ENCODE results near the gene H1-8.

H1-8 gene

GRCh38 chr3:129553171-129553570 lies 10.2 kb downstream of the H1-8 start:
- no peak overlapping the region for H3K4me3 ChIP-seq
- peak overlapping the region in 3 of 21 experiments; percentile 9 to 34 (median 16) for H3K27ac ChIP-seq

- Histone ChIP-seq H3K4me3 (no peak overlapping the region), H3K27ac (peak overlapping the region in 2 of 21 experiments; percentile 14 to 40)
Measured at GRCh38 chr3:129553719-129554118, 10.7 kb downstream of the H1-8 start.

GRCh38 chr3:129554356-129555152 lies 11.6 kb downstream of the H1-8 start:
- peak overlapping the region in 5 of 21 experiments; percentile 1 to 40 (median 14) for H3K27ac ChIP-seq

GRCh38 chr3:129555153-129555550 lies 12.2 kb downstream of the H1-8 start:
- H3K27ac ChIP-seq, result peak overlapping the region in 4 of 21 experiments; percentile 1 to 40 (median 9)
- H3K4me3 ChIP-seq, result no peak overlapping the region

More at GRCh38 chr3:129554356-129555152, 11.6 kb downstream of the H1-8 start:
- H3K4me3 ChIP-seq, result no peak overlapping the region

GRCh38 chr3:129555616-129556357 lies 12.8 kb downstream of the H1-8 start:
- Histone ChIP-seq H3K27ac (peak overlapping the region in 2 of 21 experiments; percentile 7 to 11), H3K4me3 (no peak overlapping the region)

GRCh38 chr3:129556358-129556695 lies 13.4 kb downstream of the H1-8 start:
- no peak overlapping the region for H3K4me3 ChIP-seq
- H3K27ac ChIP-seq, result peak overlapping the region in 1 of 21 experiments; percentile 7

- peak overlapping the region in 7 of 21 experiments; percentile 3 to 59 (median 13) for H3K27ac ChIP-seq
Measured at GRCh38 chr3:129556890-129557547, 14.0 kb downstream of the H1-8 start.

GRCh38 chr3:129557548-129557894 lies 14.5 kb downstream of the H1-8 start:
- Histone ChIP-seq H3K27ac (peak overlapping the region in 11 of 21 experiments; percentile 3 to 73 (median 30)), H3K4me3 (no peak overlapping the region)

More at GRCh38 chr3:129556890-129557547, 14.0 kb downstream of the H1-8 start:
- no peak overlapping the region for H3K4me3 ChIP-seq

- H3K27ac ChIP-seq, result peak overlapping the region in 18 of 21 experiments; percentile 9 to 73 (median 34)
Measured at GRCh38 chr3:129558081-129558771, 15.3 kb downstream of the H1-8 start.

GRCh38 chr3:129558772-129559564 lies 16.0 kb downstream of the H1-8 start:
- Histone ChIP-seq H3K27ac (peak overlapping the region in 16 of 21 experiments; percentile 1 to 73 (median 42)), H3K4me3 (no peak overlapping the region)

More at GRCh38 chr3:129558081-129558771, 15.3 kb downstream of the H1-8 start:
- no peak overlapping the region for H3K4me3 ChIP-seq

GRCh38 chr3:129559565-129560079 lies 16.6 kb downstream of the H1-8 start:
- H3K4me3 ChIP-seq, result no peak overlapping the region

GRCh38 chr3:129560269-129560787 lies 17.4 kb downstream of the H1-8 start:
- no peak overlapping the region for H3K4me3 ChIP-seq
- H3K27ac ChIP-seq, result peak overlapping the region in 13 of 21 experiments; percentile 43 to 88 (median 73)

More at GRCh38 chr3:129559565-129560079, 16.6 kb downstream of the H1-8 start:
- peak overlapping the region in 10 of 21 experiments; percentile 33 to 88 (median 62) for H3K27ac ChIP-seq

GRCh38 chr3:129560911-129561594 lies 18.1 kb downstream of the H1-8 start:
- Histone ChIP-seq H3K27ac (peak overlapping the region in 19 of 21 experiments; percentile 10 to 88 (median 71)), H3K4me3 (no peak overlapping the region)

GRCh38 chr3:129561619-129562248 lies 18.8 kb downstream of the H1-8 start:
- Histone ChIP-seq H3K27ac (peak overlapping the region in 15 of 21 experiments; percentile 39 to 88 (median 72)), H3K4me3 (no peak overlapping the region)

GRCh38 chr3:129562803-129563202 lies 19.8 kb downstream of the H1-8 start:
- no peak overlapping the region for H3K27ac ChIP-seq
- H3K4me3 ChIP-seq, result no peak overlapping the region

GRCh38 chr3:129563332-129563731 lies 20.4 kb downstream of the H1-8 start:
- H3K4me3 ChIP-seq, result no peak overlapping the region
- H3K27ac ChIP-seq, result peak overlapping the region in 2 of 21 experiments; percentile 57 to 63

Measured in skin epidermis (tissue), 12 donors.